Measurements from ENCODE around the gene LHFPL6.

LHFPL6 gene

DNA sequence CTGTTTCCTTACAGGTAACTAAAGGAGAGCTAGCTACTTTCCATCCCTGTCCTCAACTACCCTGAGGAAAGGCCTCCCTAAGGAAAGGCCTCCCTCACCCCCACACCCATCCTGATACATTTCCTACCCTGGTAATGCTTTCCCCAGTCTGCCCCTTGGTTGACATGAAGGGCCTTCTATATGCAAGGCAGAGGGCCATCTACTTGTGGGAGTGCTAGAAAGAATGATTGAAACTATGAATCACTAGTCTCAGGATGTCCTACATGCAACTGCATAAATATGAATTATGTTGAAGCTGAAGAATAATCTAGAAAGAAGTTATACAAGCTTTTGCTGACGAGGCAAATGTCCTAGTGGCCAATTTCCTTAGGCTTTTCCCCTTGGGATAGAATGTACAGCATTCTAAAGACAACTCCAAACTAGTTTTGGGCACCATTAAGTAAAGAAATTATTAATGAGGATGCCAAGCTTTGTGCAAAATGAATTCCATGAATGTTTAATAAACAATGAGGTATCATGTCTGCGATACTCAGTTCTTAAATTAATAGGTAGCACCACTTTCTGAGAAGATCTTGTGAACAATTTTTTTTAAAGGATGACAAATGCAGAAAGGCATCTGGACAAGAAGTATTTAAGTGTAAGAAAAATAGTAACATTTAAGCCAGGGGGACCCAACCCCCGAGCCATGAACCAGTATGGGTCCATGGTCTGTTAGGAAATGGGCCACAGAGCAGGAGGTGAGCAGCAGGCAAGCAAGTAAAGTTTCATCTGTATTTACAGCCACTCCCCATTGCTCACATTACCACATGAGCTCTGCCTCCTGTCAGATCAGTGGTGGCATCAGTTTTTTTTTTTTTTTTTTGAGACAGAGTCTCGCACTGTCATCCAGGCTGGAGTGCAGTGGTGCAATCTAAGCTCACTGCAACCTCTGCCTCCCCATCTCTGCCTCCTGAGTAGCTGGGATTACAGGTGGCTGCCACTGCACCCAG, 223.0 kb downstream of the LHFPL6 start:
- DNase-seq, result no peak

DNA sequence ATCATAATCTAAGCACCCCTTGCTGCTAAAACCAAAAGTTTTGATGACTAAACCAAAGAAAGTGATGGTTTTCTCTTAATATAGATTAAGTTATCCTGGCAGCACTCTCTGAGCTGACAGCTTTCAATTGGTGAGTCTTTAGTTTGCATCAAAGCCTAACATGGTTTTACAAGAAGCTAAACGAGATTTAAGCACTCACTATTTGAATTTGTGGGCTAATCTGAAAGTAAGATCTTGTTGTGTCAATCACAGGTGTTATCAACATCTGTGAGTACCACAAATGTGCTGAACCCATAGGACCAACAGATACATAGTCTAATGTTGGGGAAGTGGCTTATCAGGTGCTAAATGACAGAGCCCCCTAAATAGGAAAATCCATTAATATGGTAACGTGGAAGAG, 223.9 kb downstream of the LHFPL6 start:
- no peak for DNase-seq

DNA sequence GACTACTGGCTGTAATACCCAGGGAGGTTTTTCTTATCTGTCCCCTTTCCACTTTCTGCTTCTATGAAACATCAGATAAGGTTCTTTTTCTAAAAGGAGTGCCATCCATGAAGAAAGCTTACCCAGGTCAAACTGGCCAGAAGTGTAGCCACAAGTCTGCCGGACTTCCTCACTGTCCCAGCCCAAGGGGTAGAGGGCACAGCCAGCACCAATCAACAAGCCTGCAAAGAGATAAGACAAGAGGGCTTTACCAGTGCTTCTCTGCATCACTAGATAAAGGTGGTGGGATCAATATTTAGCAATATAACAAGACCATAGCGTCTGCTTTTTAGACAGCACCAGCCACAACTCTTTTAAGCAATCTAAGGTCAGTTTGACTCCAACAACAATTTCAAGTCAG, 224.7 kb downstream of the LHFPL6 start:
- no peak for DNase-seq

GRCh38 chr13:39377699-39378098, 225.3 kb downstream of the LHFPL6 start:
- no peak for DNase-seq

- DNase-seq, result no peak
Measured at GRCh38 chr13:39376076-39376475, 226.9 kb downstream of the LHFPL6 start.

DNA sequence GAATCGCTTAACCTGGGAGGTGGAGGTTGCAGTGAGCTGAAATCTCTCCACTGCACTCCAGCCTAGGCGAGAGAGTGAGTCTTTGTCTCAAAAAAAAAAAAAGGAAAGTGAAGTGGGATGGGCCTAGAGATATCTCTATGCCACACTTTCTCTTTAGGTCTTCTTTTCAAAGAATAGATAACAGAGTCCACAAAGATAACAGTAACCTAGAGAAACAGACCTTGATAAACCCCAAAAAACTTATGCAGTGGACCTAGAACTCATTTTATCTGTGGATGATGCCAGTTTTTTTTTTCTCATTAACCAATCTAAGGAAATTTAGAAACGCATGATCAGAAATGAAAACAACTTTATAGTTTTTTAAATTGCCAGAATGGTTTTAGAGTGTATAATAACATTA, 227.4 kb downstream of the LHFPL6 start:
- no peak for DNase-seq

- DNase-seq, result no peak
Measured at GRCh38 chr13:39374741-39375189, 228.2 kb downstream of the LHFPL6 start.

DNA sequence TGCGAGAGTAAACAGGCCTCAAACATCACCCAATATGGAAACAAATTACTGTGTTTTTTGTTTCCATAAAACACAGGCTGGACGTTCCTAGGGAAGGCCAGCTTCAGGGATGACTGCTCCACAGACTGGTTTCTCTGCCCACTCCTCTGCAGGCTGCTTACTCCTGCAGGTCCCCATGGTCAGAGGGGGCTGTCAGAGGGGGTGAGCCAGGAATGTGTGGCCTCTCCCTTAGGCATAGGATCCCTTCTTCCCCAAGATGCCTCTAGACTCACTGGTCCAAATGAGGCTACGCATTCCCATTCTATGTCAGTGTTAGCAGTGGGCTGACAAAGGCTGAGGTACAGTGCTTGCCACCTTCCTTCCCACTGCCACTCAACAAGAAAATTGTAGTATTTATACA, 229.8 kb downstream of the LHFPL6 start:
- no peak for DNase-seq

GRCh38 chr13:39371706-39372105, 231.3 kb downstream of the LHFPL6 start:
- DNase-seq, result no peak

- no peak for DNase-seq
Measured at GRCh38 chr13:39370554-39370953, 232.4 kb downstream of the LHFPL6 start.

GRCh38 chr13:39370048-39370447, 232.9 kb downstream of the LHFPL6 start:
- DNase-seq, result no peak

DNA sequence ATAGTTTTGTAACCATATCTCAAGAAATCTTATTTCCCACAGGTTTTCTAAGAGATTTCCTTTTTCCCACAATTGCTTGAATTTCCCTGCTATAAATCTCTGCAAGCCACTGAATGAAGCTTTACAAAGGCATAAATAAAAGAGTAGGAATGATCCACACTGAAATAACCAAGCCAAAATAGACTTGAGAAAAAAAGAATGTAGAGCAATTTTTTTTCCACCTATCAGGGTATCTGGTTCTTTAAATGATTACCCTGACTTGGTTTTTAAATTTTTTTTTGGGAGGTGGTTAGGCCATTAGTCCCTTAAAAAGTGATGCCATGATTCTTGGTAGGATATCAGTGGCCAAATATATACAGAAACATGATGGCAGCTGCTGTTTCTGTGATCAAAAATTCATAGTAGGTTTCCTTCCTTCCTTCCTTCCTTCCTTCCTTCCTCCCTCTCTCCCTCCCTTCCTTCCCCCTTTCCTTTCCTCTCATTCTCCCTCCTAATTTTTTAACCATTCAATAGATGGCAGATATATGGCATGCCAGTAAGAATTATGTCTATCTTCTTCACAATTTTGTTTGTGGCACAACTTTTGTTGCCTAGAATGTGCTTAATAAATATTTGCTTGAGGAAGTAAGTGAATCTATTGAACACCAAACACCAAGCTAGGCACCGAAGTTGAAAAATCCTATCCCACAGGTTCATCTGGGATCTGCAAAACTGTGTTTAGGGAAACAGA, 233.7 kb downstream of the LHFPL6 start:
- DNase-seq, result no peak

- DNase-seq, result no peak
Measured at GRCh38 chr13:39365879-39366278, 237.1 kb downstream of the LHFPL6 start.

- DNase-seq, result no peak
Measured at GRCh38 chr13:39364947-39365468, 238.0 kb downstream of the LHFPL6 start.

DNA sequence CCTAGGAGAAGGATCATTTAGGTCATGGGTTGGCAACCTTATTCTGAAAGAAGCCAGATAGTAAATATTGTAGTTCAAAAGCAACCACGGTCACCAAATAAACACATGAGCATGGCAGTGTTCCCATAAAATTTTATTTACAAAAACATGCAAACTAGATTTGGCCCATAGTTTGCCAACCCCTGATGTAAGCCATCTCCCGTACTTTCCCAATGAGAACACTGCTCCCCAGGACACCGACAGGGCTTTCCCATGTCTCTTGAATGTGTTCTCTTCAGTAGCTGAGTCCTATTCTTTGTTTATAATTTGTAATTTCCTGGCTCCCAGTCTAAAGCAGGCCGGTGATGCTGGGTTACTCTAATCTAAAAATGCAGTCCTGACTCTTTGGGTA, 239.6 kb downstream of the LHFPL6 start:
- DNase-seq, result no peak

GRCh38 chr13:39362652-39363381, 240.2 kb downstream of the LHFPL6 start:
- DNase-seq, result no peak

- DNase-seq, result no peak
Measured at GRCh38 chr13:39353988-39354387, 249.0 kb downstream of the LHFPL6 start.

DNA sequence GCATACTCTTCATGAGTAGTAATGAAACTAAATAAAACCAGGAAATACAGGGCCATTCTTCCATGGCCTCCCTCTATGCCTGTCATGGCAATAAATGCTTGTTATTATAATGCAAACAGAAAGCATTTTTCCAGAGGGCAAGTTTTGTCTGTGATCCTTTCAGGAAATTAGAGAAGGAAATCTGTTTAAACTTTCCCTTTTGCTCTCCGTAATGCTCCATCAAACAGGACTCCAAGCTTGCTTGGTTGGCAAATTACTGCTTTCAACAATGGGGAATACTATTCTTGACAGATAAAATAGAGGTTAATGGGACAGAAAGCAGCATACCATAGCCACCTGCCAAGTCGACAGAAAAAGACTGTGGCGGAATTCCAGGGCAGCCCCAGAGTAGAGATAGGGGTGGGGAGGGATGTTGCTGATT, 252.5 kb downstream of the LHFPL6 start:
- no peak for DNase-seq

DNA sequence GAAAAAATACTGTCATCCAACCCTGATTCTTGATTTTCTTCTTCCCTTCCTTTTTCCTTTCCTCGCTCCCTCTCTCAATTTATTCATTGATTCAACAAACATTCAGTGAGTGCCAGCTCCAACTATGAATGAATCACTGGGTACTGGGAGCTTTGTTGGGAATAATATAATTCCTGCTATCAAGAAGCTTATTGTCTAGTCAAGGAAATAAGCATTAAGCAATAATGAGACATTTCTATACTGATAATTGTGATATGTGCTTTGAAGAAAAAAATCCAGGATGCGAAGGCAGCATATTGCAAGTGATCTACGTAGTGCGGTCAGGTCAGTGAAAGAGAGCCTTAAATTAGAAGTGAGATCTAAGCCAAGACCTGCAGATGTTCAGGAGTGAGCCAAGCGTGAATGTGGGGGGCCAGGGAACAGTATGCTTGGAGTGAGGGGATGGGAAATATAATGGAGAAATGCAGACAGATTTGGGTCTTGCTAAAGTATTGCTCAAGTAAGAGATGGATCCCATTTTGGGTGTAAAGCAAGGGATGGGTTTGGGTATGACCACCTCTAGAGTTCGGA, 253.5 kb downstream of the LHFPL6 start:
- DNase-seq, result no peak

DNA sequence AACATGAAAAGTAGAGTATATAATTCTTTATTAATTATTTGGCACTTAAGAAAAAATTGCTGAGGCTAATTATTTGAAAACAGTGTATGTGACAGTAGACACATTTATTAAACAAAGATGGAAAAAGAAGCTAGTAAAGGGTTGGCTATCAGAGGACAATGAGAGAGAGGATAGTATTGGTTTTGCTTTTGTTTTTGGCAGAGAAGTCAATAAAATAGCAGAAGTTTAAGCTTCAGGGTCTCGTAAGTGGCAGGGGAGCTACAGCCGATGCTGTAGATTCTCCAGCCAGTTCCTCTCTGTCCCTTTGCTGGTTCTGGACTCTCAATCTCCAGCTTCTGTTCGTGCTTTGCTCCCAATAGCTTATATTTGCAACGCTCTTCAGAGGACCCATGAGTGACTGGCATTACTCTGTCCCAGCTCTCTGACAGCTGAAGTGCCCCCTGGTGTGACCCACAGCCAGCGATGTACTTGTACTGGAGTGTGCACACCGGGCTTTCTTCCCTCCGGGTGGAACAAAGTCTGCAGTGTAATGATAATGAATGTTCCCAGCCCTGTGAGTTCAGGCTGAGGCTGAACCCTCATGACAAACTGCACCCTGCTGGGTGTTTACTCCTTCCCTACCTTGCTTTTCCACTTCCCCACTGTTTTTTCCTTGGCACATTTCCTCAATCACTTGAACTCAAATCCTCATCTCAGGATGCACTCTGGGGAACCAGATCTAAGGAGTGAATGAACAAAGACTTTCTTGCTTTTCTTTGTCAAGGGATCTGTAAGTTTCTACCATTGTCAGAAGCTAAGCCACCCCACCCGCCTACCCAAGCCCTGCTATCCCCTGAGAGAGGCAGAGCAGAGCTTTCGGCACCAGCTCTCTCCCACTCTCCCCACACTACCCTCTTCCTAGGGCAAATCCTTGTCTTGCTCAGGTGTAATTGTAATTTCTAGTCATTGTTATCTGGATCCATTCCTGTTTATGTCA, 254.8 kb downstream of the LHFPL6 start:
- peak in 1 of 2 donors; percentile 24 for DNase-seq

GRCh38 chr13:39345982-39346381, 257.0 kb downstream of the LHFPL6 start:
- DNase-seq, result no peak
